Measurements from ENCODE around the gene SHISA5. TPM values are rescaled to one million over a fixed set of nuclear protein-coding genes. Genes with fewer than 3 reads are reported as not detected.
A peak's percentile ranks its signal among the peaks of the same experiment; 100 is the strongest.

Gene SHISA5
- total RNA-seq, 2 donors from 2014 or later = 66.9 to 120 TPM

DNA sequence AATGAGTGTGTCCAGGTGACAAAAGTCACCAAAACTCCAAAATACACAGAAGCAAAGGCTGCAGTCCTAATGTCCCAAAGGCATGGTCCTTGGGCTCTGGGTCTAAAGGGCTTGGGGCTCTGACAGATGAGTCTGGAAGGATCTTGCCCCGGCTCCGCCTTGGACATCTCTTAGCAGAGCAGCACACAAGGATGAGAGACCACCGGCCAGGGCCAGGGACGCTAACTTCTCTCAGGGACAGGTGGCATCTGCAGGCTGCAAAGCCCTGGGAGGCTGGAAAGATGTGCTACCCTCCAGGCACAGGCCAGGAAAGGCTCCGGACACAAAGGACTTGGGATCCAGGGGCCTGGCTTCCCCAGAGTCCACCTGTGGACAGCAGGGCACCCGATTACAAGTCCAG lies 14.1 kb upstream of the SHISA5 start:
- TF ChIP-seq, protein P1, sequence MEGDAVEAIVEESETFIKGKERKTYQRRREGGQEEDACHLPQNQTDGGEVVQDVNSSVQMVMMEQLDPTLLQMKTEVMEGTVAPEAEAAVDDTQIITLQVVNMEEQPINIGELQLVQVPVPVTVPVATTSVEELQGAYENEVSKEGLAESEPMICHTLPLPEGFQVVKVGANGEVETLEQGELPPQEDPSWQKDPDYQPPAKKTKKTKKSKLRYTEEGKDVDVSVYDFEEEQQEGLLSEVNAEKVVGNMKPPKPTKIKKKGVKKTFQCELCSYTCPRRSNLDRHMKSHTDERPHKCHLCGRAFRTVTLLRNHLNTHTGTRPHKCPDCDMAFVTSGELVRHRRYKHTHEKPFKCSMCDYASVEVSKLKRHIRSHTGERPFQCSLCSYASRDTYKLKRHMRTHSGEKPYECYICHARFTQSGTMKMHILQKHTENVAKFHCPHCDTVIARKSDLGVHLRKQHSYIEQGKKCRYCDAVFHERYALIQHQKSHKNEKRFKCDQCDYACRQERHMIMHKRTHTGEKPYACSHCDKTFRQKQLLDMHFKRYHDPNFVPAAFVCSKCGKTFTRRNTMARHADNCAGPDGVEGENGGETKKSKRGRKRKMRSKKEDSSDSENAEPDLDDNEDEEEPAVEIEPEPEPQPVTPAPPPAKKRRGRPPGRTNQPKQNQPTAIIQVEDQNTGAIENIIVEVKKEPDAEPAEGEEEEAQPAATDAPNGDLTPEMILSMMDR (IDR thresholded peaks at IDR 0.05) = no peak

DNA sequence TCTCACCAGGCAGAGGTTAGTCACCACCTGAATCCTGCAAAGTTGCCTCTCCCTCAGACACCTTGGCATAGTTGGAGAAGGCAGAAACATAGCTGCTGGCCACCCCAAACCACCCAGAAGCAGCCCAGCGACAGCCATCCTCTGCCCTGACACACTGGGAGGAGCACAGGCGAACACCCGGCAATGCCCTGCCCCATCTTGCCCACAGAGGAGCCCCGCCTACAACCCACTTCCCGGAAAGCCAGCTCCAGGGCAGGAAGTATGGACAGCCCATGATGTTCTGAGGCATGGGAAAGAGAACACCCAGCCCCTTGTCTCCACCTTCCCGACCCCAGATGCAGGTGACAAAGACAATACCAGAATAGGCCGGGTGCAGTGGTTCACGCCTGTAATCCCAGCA lies 12.6 kb upstream of the SHISA5 start:
- no peaks in the 10 kb centered on the region for H3K36me3 ChIP-seq
- H3K9me3 ChIP-seq = no peaks in the 10 kb centered on the region
- TF ChIP-seq, protein P1 (IDR thresholded peaks at IDR 0.05) = no peak

More for the DNA sequence above, 14.1 kb upstream of the SHISA5 start:
- Histone ChIP-seq H3K27me3 (no peaks in the 10 kb centered on the region), H3K9me3 (no peaks in the 10 kb centered on the region), H3K4me3 (no peak overlapping the region), H3K36me3 (no peaks in the 10 kb centered on the region), H3K27ac (no peak overlapping the region), H3K4me1 (no peaks in the 10 kb centered on the region)
- DNase-seq (ENCODE audit: low spot score) = no peak

DNA sequence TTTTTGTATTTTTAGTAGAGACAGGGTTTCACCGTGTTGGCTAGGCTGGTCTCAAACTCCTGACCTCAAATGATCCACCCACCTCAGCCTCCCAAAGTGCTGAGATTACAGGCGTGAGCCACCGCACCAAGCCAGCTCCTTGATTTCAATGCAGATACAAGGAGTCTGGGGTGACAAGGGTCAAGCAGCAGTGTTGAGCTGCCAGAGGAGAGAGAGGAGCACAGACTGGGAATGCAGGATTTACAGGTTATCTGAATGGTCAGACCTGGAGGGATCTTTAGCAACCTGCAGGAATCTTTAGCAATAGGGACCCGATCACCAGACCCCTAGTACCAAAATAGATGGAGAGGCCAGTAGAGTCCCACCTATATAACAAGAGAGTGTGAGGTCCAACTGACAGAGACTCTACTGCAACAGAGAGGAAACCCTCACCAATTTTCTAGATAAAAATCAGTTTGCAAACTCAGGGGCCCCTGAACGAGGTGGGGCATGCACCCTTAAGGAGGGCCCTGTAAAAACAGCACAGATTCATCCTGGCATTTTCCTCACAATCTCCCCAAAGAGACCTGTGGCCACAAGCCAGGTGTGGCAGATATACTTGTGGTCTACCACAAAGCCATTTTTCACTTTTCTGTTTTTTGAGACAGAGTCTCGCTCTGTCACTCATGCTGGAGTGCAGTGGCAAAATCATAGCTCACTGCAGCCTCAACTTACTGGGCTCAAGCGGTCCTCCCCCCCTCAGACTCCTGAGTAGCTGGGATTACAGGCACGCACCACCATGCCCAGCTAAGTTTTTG lies 10.7 kb upstream of the SHISA5 start:
- Histone ChIP-seq H3K36me3 (no peaks in the 10 kb centered on the region), H3K4me3 (no peak overlapping the region), H3K9me3 (no peaks in the 10 kb centered on the region), H3K27me3 (no peaks in the 10 kb centered on the region), H3K4me1 (no peaks in the 10 kb centered on the region), H3K27ac (no peak overlapping the region)
- TF ChIP-seq, protein P1 (IDR thresholded peaks at IDR 0.05) = no peak
- DNase-seq (ENCODE audit: low spot score) = no peak

More for the DNA sequence above, 12.6 kb upstream of the SHISA5 start:
- no peak for DNase-seq (ENCODE audit: low spot score)
- Histone ChIP-seq H3K27me3 (no peaks in the 10 kb centered on the region), H3K27ac (no peak overlapping the region), H3K4me1 (no peaks in the 10 kb centered on the region), H3K4me3 (no peak overlapping the region)

DNA sequence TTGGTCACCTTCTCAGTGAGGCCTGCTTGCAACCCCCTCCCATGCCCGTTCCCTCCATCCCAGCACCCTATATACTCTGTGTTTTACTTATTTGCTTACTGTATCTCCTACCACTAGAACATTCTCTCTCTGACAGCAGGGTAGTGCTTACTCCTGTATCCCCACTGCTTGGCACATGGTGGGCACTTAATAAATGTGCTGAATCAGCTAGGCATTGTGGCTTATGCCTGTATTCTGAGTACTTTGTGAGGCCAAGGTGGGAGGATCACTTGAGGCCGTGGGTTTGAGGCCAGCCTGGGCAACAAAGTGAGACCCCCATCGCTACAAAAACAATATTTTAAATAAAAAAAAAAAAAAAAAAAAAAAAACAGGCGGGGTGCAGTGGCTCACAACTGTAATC lies 7.6 kb upstream of the SHISA5 start:
- H3K27ac ChIP-seq = no peak overlapping the region
- no peaks in the 10 kb centered on the region for H3K9me3 ChIP-seq
- no peak for DNase-seq (ENCODE audit: low spot score)
- H3K4me3 ChIP-seq = no peak overlapping the region
- no peaks in the 10 kb centered on the region for H3K27me3 ChIP-seq
- TF ChIP-seq, protein P1 (IDR thresholded peaks at IDR 0.05) = no peak
- H3K4me1 ChIP-seq = no peaks in the 10 kb centered on the region
- no peaks in the 10 kb centered on the region for H3K36me3 ChIP-seq

DNA sequence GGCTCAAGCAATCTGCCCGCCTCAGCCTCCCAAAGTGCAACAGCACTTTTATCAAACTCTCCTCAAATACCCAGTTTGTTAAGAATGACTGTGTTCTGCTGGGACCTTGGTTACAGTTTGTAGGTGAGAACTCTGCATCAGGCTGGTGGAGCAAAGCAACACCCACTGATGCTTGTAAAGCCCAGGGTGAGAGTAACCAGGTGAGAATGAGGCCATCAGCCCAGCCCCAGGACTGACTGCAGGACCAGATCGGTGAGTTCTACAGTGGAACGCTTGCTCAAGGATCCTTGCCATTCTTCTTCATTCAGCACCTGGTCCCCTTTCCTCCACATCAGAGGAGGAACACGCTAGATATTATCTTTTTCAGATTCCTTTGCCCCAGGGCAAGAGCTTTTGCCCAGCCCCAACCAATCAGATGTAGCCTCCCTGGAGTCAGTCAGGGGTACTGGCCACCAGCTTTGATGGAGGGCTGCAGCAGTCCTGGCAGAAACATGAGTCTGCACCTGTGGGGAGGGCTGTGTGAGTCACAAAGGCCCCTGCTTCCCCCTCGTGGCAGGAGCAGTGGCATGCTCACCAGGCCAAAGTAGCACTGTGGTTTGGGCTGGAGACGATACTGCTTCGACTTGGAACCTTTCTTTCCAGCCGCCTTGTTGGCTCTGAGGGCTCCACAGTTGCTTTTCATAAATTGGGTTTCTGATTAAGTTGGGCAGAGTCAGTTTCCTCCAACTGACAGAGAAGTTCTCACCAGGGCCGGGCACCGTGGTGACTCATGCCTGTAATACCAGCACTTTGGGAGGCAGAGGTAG lies 3.5 kb upstream of the SHISA5 start:
- Histone ChIP-seq H3K4me3 (no peak overlapping the region), H3K27ac (no peak overlapping the region), H3K36me3 (no peaks in the 10 kb centered on the region), H3K9me3 (no peaks in the 10 kb centered on the region), H3K27me3 (no peaks in the 10 kb centered on the region), H3K4me1 (peaks cover 0 to 24% of the 10 kb centered on the region in 2 donors)
- TF ChIP-seq, protein P1 (IDR thresholded peaks at IDR 0.05) = peak in 1 of 2 donors; percentile 61
- DNase-seq (ENCODE audit: low spot score) = peak; percentile 61
